Neural cell (in vitro differentiated cells): ENCODE data around the gene ACO2. TPM values are rescaled to one million over a fixed set of nuclear protein-coding genes. Genes with fewer than 3 reads are reported as not detected.

ENCODE experiments used
- H2AFZ ChIP-seq: fragments of 200-600, 300-800 bp; sonication (generic), shearing (Covaris generic); 2 replicates; pipeline ENCODE4 v1.6.0; 2014; ENCODE audit warnings: low read depth, mild to moderate bottlenecking, antibody characterized with exemption, low read length, moderate library complexity
- H3F3A ChIP-seq: fragments of 200-600 bp; shearing (Covaris generic); 2 replicates; pipeline ENCODE4 v1.6.1; 2016; ENCODE audit warnings: mild to moderate bottlenecking, moderate library complexity, mixed read lengths, antibody characterized with exemption, low read length; ENCODE audit not compliant: insufficient read depth, poor library complexity, severe bottlenecking
- H3K27ac ChIP-seq: fragments of 200-600, 300-800 bp; sonication (generic), shearing (Covaris generic); 2 replicates; pipeline ENCODE4 v1.5.1; 2014; ENCODE audit warnings: mild to moderate bottlenecking, low read length, moderate library complexity
- H3K27me3 ChIP-seq: fragments of 300-800, 200-600 bp; sonication (generic), shearing (Covaris generic); 2 replicates; pipeline ENCODE4 v1.6.0; 2014; ENCODE audit warnings: mild to moderate bottlenecking, low read depth, low read length, moderate library complexity; ENCODE audit not compliant: insufficient read depth
- H3K36me3 ChIP-seq: fragments of 300-800, 200-600 bp; sonication (generic), shearing (Covaris generic); 2 replicates; pipeline ENCODE4 v1.5.1; 2014; ENCODE audit warnings: mild to moderate bottlenecking, antibody characterized with exemption, low read length, moderate library complexity; ENCODE audit not compliant: insufficient read depth
- H3K4me2 ChIP-seq: fragments of 300-800, 200-600 bp; sonication (generic), shearing (Covaris generic); 2 replicates; pipeline ENCODE4 v1.6.0; 2014; ENCODE audit warnings: mild to moderate bottlenecking, low read length
- H3K4me3 ChIP-seq: fragments of 300-800, 200-600 bp; sonication (generic), shearing (Covaris generic); 2 replicates; pipeline ENCODE4 v1.5.1; 2014; ENCODE audit warnings: mild to moderate bottlenecking, low read length, moderate library complexity
- H3K79me2 ChIP-seq: fragments of 200-600 bp; shearing (Covaris generic); replicated peaks from 2 replicates; pipeline ENCODE4 v1.6.0; 2014; ENCODE audit warnings: mild to moderate bottlenecking, low read length, moderate library complexity; ENCODE audit not compliant: insufficient read depth
- H3K9ac ChIP-seq: fragments of 300-800, 200-600 bp; sonication (generic), shearing (Covaris generic); 2 replicates; pipeline ENCODE4 v1.6.1; 2016; ENCODE audit warnings: mild to moderate bottlenecking, low read length, mixed read lengths
- H3K9me2 ChIP-seq: fragments of 200-600 bp; shearing (Covaris generic); 2 replicates; pipeline ENCODE4 v1.6.1; 2016; ENCODE audit warnings: mild to moderate bottlenecking, low read length, mixed read lengths; ENCODE audit not compliant: insufficient read depth
- H3K9me3 ChIP-seq: fragments of 200-600, 300-800 bp; sonication (generic), shearing (Covaris generic); 2 replicates; pipeline ENCODE4 v1.6.1; 2016; ENCODE audit warnings: mild to moderate bottlenecking, mixed run types, low read length, moderate library complexity, mixed read lengths
- H4K20me1 ChIP-seq: fragments of 200-600 bp; shearing (Covaris generic); 2 replicates; pipeline ENCODE4 v1.6.1; 2016; ENCODE audit warnings: mild to moderate bottlenecking, mixed run types; ENCODE audit not compliant: insufficient read depth
- EP300 ChIP-seq: fragments of 450-650 bp; conservative IDR thresholded peaks from 2 replicates; pipeline ENCODE4 v1.6.1; 2014; ENCODE audit warnings: antibody characterized with exemption, mild to moderate bottlenecking, moderate library complexity; ENCODE audit not compliant: poor library complexity, severe bottlenecking
- EZH2 ChIP-seq: fragments of 200-600, 300-800 bp; shearing (Covaris generic), sonication (generic); IDR thresholded peaks from 2 replicates; pipeline ENCODE4 v1.6.1; 2014; ENCODE audit warnings: antibody characterized with exemption, low read length, borderline replicate concordance, mild to moderate bottlenecking; ENCODE audit not compliant: insufficient read depth, poor library complexity, severe bottlenecking
- MXI1 ChIP-seq: fragments of 450-650 bp; conservative IDR thresholded peaks from 2 replicates; pipeline ENCODE4 v1.6.1; 2014; ENCODE audit warnings: antibody characterized with exemption, mild to moderate bottlenecking; ENCODE audit not compliant: poor library complexity, severe bottlenecking
- POLR2AphosphoS5 ChIP-seq: IDR thresholded peaks from 2 replicates; pipeline ENCODE4 v1.6.1; 2012
- RAD21 ChIP-seq: fragments of 450-650 bp; conservative IDR thresholded peaks from 2 replicates; pipeline ENCODE4 v1.6.1; 2014; ENCODE audit warnings: antibody characterized with exemption, mild to moderate bottlenecking, moderate library complexity
- SMC3 ChIP-seq: fragments of 450-650 bp; conservative IDR thresholded peaks from 2 replicates; pipeline ENCODE4 v1.6.1; 2014; ENCODE audit warnings: antibody characterized with exemption, mild to moderate bottlenecking, moderate library complexity; ENCODE audit not compliant: poor library complexity
- TAF1 ChIP-seq: IDR thresholded peaks from 2 replicates; pipeline ENCODE4 v1.6.1; 2012; ENCODE audit warnings: low read depth
- polyA plus RNA-seq: library from polyadenylated mRNA; depleted of rRNA; stranded (reverse); fragments of >200 nt; gene quantifications from 2 replicates; pipeline ENCODE4 v1.2.3, GENCODE V29; 2014
- TF ChIP-seq, protein P1 (sequence below): fragments of 450-650 bp; IDR thresholded peaks from 2 replicates; pipeline ENCODE4 v1.5.1; 2014; ENCODE audit warnings: antibody characterized with exemption, mild to moderate bottlenecking, moderate library complexity; ENCODE audit not compliant: poor library complexity, severe bottlenecking
- TF ChIP-seq, protein P2 (sequence below): IDR thresholded peaks from 2 replicates; pipeline ENCODE4 v1.6.1; 2012; ENCODE audit warnings: borderline replicate concordance

ACO2 gene
- polyA plus RNA-seq, 1 donor from 2014 or later = 72.3 TPM

DNA sequence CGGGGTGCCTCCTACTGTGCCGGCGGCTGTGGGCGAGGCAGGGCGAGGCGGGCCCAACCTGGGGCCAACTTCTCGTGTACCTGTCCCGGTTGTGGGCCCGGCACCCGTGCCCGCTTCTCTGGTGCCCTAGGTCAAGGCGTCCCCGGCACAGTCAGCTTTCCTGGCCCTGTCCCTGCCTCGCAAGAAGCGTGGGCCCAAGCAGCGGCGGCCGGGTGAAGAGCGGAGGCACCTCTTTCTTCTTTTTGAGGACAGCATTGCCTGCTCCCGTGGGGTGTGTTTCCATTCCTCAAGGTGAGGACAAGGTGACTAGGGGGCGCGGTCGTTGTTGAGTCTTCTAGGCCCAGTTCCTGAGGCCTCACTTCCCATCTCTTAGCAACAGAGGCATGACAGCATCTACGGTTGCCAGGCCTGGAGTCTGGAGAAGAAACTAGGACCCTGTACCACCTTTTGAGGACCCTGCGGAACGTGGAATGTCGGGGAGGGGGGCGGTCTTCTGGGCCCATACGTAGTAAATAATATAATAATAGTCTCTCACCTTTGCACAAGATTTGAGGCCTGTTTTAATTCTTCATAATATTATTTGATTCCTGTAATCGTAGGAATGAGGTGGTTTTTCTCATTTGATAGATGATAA lies 418 bp downstream of the ACO2 start:
- no peaks in the 10 kb centered on the region for H3K36me3 ChIP-seq
- H3K9me3 ChIP-seq = no peaks in the 10 kb centered on the region
- peaks cover 68% of the 10 kb centered on the region for H3K79me2 ChIP-seq
- H4K20me1 ChIP-seq = no peaks in the 10 kb centered on the region
- no peaks in the 10 kb centered on the region for H3K27me3 ChIP-seq
- TF ChIP-seq, protein P1, sequence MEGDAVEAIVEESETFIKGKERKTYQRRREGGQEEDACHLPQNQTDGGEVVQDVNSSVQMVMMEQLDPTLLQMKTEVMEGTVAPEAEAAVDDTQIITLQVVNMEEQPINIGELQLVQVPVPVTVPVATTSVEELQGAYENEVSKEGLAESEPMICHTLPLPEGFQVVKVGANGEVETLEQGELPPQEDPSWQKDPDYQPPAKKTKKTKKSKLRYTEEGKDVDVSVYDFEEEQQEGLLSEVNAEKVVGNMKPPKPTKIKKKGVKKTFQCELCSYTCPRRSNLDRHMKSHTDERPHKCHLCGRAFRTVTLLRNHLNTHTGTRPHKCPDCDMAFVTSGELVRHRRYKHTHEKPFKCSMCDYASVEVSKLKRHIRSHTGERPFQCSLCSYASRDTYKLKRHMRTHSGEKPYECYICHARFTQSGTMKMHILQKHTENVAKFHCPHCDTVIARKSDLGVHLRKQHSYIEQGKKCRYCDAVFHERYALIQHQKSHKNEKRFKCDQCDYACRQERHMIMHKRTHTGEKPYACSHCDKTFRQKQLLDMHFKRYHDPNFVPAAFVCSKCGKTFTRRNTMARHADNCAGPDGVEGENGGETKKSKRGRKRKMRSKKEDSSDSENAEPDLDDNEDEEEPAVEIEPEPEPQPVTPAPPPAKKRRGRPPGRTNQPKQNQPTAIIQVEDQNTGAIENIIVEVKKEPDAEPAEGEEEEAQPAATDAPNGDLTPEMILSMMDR = no peak
- TF ChIP-seq EZH2 (no peak), MXI1 (no peak), TAF1 (peak; percentile 43), RAD21 (peak; percentile 13), EP300 (no peak), SMC3 (peak; percentile 31), POLR2AphosphoS5 (no peak)
- TF ChIP-seq, protein P2, sequence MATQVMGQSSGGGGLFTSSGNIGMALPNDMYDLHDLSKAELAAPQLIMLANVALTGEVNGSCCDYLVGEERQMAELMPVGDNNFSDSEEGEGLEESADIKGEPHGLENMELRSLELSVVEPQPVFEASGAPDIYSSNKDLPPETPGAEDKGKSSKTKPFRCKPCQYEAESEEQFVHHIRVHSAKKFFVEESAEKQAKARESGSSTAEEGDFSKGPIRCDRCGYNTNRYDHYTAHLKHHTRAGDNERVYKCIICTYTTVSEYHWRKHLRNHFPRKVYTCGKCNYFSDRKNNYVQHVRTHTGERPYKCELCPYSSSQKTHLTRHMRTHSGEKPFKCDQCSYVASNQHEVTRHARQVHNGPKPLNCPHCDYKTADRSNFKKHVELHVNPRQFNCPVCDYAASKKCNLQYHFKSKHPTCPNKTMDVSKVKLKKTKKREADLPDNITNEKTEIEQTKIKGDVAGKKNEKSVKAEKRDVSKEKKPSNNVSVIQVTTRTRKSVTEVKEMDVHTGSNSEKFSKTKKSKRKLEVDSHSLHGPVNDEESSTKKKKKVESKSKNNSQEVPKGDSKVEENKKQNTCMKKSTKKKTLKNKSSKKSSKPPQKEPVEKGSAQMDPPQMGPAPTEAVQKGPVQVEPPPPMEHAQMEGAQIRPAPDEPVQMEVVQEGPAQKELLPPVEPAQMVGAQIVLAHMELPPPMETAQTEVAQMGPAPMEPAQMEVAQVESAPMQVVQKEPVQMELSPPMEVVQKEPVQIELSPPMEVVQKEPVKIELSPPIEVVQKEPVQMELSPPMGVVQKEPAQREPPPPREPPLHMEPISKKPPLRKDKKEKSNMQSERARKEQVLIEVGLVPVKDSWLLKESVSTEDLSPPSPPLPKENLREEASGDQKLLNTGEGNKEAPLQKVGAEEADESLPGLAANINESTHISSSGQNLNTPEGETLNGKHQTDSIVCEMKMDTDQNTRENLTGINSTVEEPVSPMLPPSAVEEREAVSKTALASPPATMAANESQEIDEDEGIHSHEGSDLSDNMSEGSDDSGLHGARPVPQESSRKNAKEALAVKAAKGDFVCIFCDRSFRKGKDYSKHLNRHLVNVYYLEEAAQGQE = no peak
- H3K9me2 ChIP-seq = no peaks in the 10 kb centered on the region
- peak overlapping the region; percentile 95 for H3K27ac ChIP-seq
- H3F3A ChIP-seq = no peaks in the 10 kb centered on the region
- H3K4me3 ChIP-seq = peak overlapping the region; percentile 98
- peak overlapping the region; percentile 98 for H3K4me2 ChIP-seq
- H3K9ac ChIP-seq = peak overlapping the region; percentile 96
- peak overlapping the region; percentile 60 for H2AFZ ChIP-seq

DNA sequence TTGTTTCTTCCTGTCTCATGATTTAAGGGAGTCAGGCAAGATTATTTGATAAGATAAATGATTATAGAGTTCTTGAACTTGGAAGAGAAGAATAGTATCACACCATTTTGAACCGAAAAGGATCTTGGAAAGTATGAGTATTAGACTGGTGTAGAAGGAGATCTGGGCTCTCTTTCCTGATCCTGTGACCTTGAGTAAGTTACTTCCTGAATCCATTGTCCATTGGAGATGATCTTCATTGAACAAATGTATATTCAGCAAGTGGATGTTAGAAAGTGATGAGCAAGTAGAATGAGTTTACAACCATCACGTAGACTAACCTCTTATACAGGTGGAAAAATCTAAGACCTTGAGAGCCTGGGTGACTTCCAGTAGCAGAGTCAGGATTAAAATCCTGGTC lies 2.0 kb downstream of the ACO2 start:
- Histone ChIP-seq H3K27me3 (no peaks in the 10 kb centered on the region), H3K79me2 (peaks cover 78% of the 10 kb centered on the region), H3K9me3 (no peaks in the 10 kb centered on the region), H2AFZ (no peak overlapping the region), H3K27ac (no peak overlapping the region), H3K9ac (no peak overlapping the region), H3K4me2 (no peak overlapping the region), H4K20me1 (no peaks in the 10 kb centered on the region), H3F3A (no peaks in the 10 kb centered on the region), H3K9me2 (no peaks in the 10 kb centered on the region), H3K36me3 (no peaks in the 10 kb centered on the region), H3K4me3 (peak overlapping the region; percentile 98)
- TF ChIP-seq RAD21 (no peak), POLR2AphosphoS5 (no peak), TAF1 (no peak), EZH2 (no peak), MXI1 (no peak), SMC3 (no peak), EP300 (no peak)
- TF ChIP-seq, protein P2 = no peak
- TF ChIP-seq, protein P1 = no peak
